ENCODE results near the gene FST. TPM values are rescaled to one million over a fixed set of nuclear protein-coding genes. Genes with fewer than 3 reads are reported as not detected.

Gene FST
- total and polyA plus RNA-seq, 2 of the 8 experiments (the other 6 are each of a cell fraction or from before 2014, with no cell fraction given) = 16.6 to 17.5 TPM

- H2BK20ac ChIP-seq (ENCODE audit: low read length) = no peak overlapping the region
- no peak overlapping the region for H4K91ac ChIP-seq (replicated peaks; ENCODE audit: insufficient read length, low read length)
- no peak overlapping the region for H3K23ac ChIP-seq (ENCODE audit: insufficient read length)
- H3K4me1 ChIP-seq (replicated peaks in 1 of 4; ENCODE audit: control insufficient read depth in 3 of 4, insufficient read depth in 4 of 4, low read length in 3 of 4) = no peaks in the 10 kb centered on the region
- no peak overlapping the region for H2BK15ac ChIP-seq (ENCODE audit: low read length)
- no peak for DNase-seq (ENCODE audit: low read depth in 1 of 2, low spot score in 2 of 2)
- no peak overlapping the region for H3K4ac ChIP-seq (replicated peaks; ENCODE audit: insufficient read length, low read depth, low read length)
- FAIRE-seq = no peak
- no peak overlapping the region for H2AFZ ChIP-seq (ENCODE audit: low read length)
- no peak overlapping the region for H3K14ac ChIP-seq (ENCODE audit: insufficient read length)
- no peaks in the 10 kb centered on the region for H3K23me2 ChIP-seq (ENCODE audit: low read depth, low read length)
- CTCF ChIA-PET (ENCODE audit: partially characterized antibody) = interaction anchor here (0.6 to 1.2 kb wide), 2 partner anchors 14 to 43 kb away, joined by 3 read pairs; no protein-coding TSS in a partner anchor
- H2BK5ac ChIP-seq (ENCODE audit: low read depth, low read length) = no peak overlapping the region
- H2BK120ac ChIP-seq (replicated peaks; ENCODE audit: low read depth, low read length) = no peak overlapping the region
- TF ChIP-seq BACH1 (IDR thresholded peaks at IDR 0.05; ENCODE audit: low read length) (no peak), RAD21 (IDR thresholded peaks at IDR 0.05 in 1 of 2, conservative IDR thresholded peaks at IDR 0.05 in 1 of 2; ENCODE audit: low read depth in 2 of 2, low read length in 2 of 2) (no peak), EP300 (IDR thresholded peaks at IDR 0.05; ENCODE audit: borderline replicate concordance in 1 of 2, low read depth in 2 of 2, low read length in 2 of 2) (no peak), HDAC6 (IDR thresholded peaks at IDR 0.05; ENCODE audit: low read depth, low read length) (no peak), NRF1 (IDR thresholded peaks at IDR 0.05; ENCODE audit: low read depth, low read length) (no peak)
- TF ChIP-seq, protein P1, sequence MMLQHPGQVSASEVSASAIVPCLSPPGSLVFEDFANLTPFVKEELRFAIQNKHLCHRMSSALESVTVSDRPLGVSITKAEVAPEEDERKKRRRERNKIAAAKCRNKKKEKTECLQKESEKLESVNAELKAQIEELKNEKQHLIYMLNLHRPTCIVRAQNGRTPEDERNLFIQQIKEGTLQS (IDR thresholded peaks at IDR 0.05; ENCODE audit: insufficient read depth, low read depth, low read length) = no peak
- POLR2A ChIA-PET (ENCODE audit: partially characterized antibody) = no interaction called here
- H4K5ac ChIP-seq (ENCODE audit: insufficient read length, low read depth, low read length) = no peak overlapping the region
- WGBS, 2 experiments (ENCODE audit: extremely low coverage in 1 of 2, insufficient coverage in 1 of 2, insufficient read length in 1 of 2, insufficient replicate concordance in 2 of 2, low coverage in 1 of 2, low lambda C conversion rate in 2 of 2, missing lambda C conversion rate in 1 of 2) = 81% methylated on average over 2 of the region's 2 CpGs; no CpG with 5 or more reads in 1 of the 2 experiments
- no peaks in the 10 kb centered on the region for H3K79me2 ChIP-seq (ENCODE audit: control insufficient read depth in 1 of 2, insufficient read depth in 2 of 2, low read length in 2 of 2)
- no peak overlapping the region for H3K4me3 ChIP-seq (ENCODE audit: extremely low read depth in 1 of 4, insufficient read depth in 2 of 4, low read depth in 3 of 4, low read length in 4 of 4)
- H3K56ac ChIP-seq (replicated peaks; ENCODE audit: insufficient read length, low read depth, low read length) = no peak overlapping the region
- no peaks in the 10 kb centered on the region for H3K9me3 ChIP-seq (ENCODE audit: insufficient read depth in 2 of 2, low read depth in 1 of 2, low read length in 1 of 2)
- no peak overlapping the region for H2AK5ac ChIP-seq (ENCODE audit: low read depth, low read length)
- no peak overlapping the region for H2BK12ac ChIP-seq (ENCODE audit: low read depth, low read length)
- H3K4me2 ChIP-seq (ENCODE audit: insufficient read depth in 1 of 2, low read depth in 2 of 2, low read length in 2 of 2) = no peak overlapping the region
- H3K18ac ChIP-seq (ENCODE audit: extremely low read depth, low read length) = no peak overlapping the region
- no peak overlapping the region for H4K8ac ChIP-seq (ENCODE audit: extremely low read depth, insufficient read depth, low read length)
- H3K79me1 ChIP-seq (ENCODE audit: low read depth, low read length) = no peaks in the 10 kb centered on the region
- H3K27ac ChIP-seq (ENCODE audit: low read depth, low read length) = no peak overlapping the region
- H3K27me3 ChIP-seq (replicated peaks in 1 of 4; ENCODE audit: control insufficient read depth in 3 of 4, extremely low read depth in 1 of 4, insufficient read depth in 3 of 4, low read length in 3 of 4) = no peaks in the 10 kb centered on the region
- no peaks in the 10 kb centered on the region for H3K36me3 ChIP-seq (ENCODE audit: control insufficient read depth in 2 of 4, insufficient read depth in 4 of 4, low read length in 3 of 4)
- H4K20me1 ChIP-seq (replicated peaks in 1 of 2; ENCODE audit: control insufficient read depth in 1 of 2, insufficient read depth in 2 of 2, low read length in 2 of 2) = no peaks in the 10 kb centered on the region
- no peak overlapping the region for H3K9ac ChIP-seq (replicated peaks in 1 of 4; ENCODE audit: extremely low read depth in 1 of 4, low read depth in 3 of 4, low read length in 3 of 4)
Measured at GRCh38 chr5:53469946-53470687, 10.3 kb upstream of the FST start.
